Smooth muscle cell (in vitro differentiated cells): Measurements from ENCODE around the gene TAF9. TPM values are rescaled to one million over a fixed set of nuclear protein-coding genes. Genes with fewer than 3 reads are reported as not detected.

ENCODE experiments used
- DNase-seq: peaks from one replicate; lab custom pipeline; 2025; ENCODE audit not compliant: unreplicated experiment; lab: John Stamatoyannopoulos, UW
- H2AFZ ChIP-seq: fragments of 200-600 bp; sonication (generic); 2 replicates; pipeline ENCODE4 v1.6.0; 2016; ENCODE audit warnings: antibody characterized with exemption, low read depth, mild to moderate bottlenecking
- H3F3A ChIP-seq: fragments of 200-600 bp; sonication (generic); 2 replicates; pipeline ENCODE4 v1.6.0; 2017; ENCODE audit warnings: antibody characterized with exemption, low read depth
- H3K27ac ChIP-seq: fragments of 200-600 bp; sonication (generic); 2 replicates; pipeline ENCODE4 v1.5.1; 2016; ENCODE audit warnings: low read depth, mild to moderate bottlenecking
- H3K27me3 ChIP-seq: fragments of 200-600 bp; sonication (generic); 2 replicates; pipeline ENCODE4 v1.6.1; 2016; ENCODE audit warnings: low read depth, mild to moderate bottlenecking
- H3K36me3 ChIP-seq: fragments of 200-600 bp; sonication (generic); 2 replicates; pipeline ENCODE4 v1.5.1; 2016; ENCODE audit warnings: low read depth
- H3K4me1 ChIP-seq: fragments of 200-600 bp; sonication (generic); 2 replicates; pipeline ENCODE4 v1.5.1; 2016; ENCODE audit warnings: low read depth
- H3K4me2 ChIP-seq: fragments of 200-600 bp; sonication (generic); 2 replicates; pipeline ENCODE4 v1.6.0; 2016; ENCODE audit warnings: mild to moderate bottlenecking
- H3K4me3 ChIP-seq: fragments of 200-600 bp; sonication (generic); 2 replicates; pipeline ENCODE4 v1.5.1; 2016; ENCODE audit warnings: mild to moderate bottlenecking
- H3K79me2 ChIP-seq: fragments of 200-600 bp; sonication (generic); 2 replicates; pipeline ENCODE4 v1.6.0; 2016; ENCODE audit warnings: low read depth, mild to moderate bottlenecking
- H3K9ac ChIP-seq: fragments of 200-600 bp; sonication (generic); 2 replicates; pipeline ENCODE4 v1.6.0; 2016; ENCODE audit warnings: low read depth
- H3K9me3 ChIP-seq: fragments of 200-600 bp; sonication (generic); replicated peaks from 2 replicates; pipeline ENCODE4 v1.5.1; 2016; ENCODE audit warnings: low read depth
- H4K20me1 ChIP-seq: fragments of 200-600 bp; sonication (generic); 2 replicates; pipeline ENCODE4 v1.6.0; 2016; ENCODE audit warnings: low read depth
- CTCF ChIP-seq: fragments of 200-600 bp; sonication (generic); IDR thresholded peaks from 2 replicates; pipeline ENCODE4 v1.5.1; 2017; ENCODE audit warnings: borderline replicate concordance, mild to moderate bottlenecking, antibody characterized with exemption; ENCODE audit not compliant: insufficient read depth, poor library complexity, severe bottlenecking
- WGBS: methylation state at CpG from one replicate; pipeline ENCODE4 v1.1.7; 2016; ENCODE audit warnings: low lambda C conversion rate; 5-methylcytosine and 5-hydroxymethylcytosine counted together
- polyA plus RNA-seq: library from polyadenylated mRNA; unstranded; fragments of >200 nt; fragmentation: Nextera tagmentation; extraction: Ambion mirVana; gene quantifications from 2 replicates; pipeline ENCODE4 v1.2.1, GENCODE V29; 2016
- total RNA-seq: library from RNA; depleted of rRNA; stranded (reverse); fragments of >200 nt; gene quantifications from 2 replicates; pipeline ENCODE4 v1.2.3, GENCODE V29; 2014

TAF9 gene
- total and polyA plus RNA-seq, 2 experiments from 2014 or later, result 67.2 to 68.2 TPM

- H2AFZ ChIP-seq, result peak overlapping the region; percentile 96
- H3K4me1 ChIP-seq, result peaks cover 22% of the 10 kb centered on the region
- H3K4me2 ChIP-seq, result peak overlapping the region; percentile 92
- H4K20me1 ChIP-seq, result peaks cover 37% of the 10 kb centered on the region
- peak overlapping the region; percentile 70 for H3K4me3 ChIP-seq
- WGBS, result 3% methylated on average over 36 of the region's 39 CpGs
- H3K9me3 ChIP-seq, result no peaks in the 10 kb centered on the region
- H3K36me3 ChIP-seq, result no peaks in the 10 kb centered on the region
- H3K27ac ChIP-seq, result peak overlapping the region; percentile 99
- no peaks in the 10 kb centered on the region for H3K27me3 ChIP-seq
- peaks cover 81% of the 10 kb centered on the region for H3K79me2 ChIP-seq
- no peaks in the 10 kb centered on the region for H3F3A ChIP-seq
- H3K9ac ChIP-seq, result peak overlapping the region; percentile 99
- TF ChIP-seq CTCF, result no peak
- no peak for DNase-seq
Measured at GRCh38 chr5:69368458-69369339, 621 bp downstream of the TAF9 start.

GRCh38 chr5:69367697-69368279 lies 1.5 kb downstream of the TAF9 start:
- DNase-seq, result no peak
- Histone ChIP-seq H3F3A (no peaks in the 10 kb centered on the region), H3K4me3 (peak overlapping the region; percentile 70), H3K9ac (peak overlapping the region; percentile 99), H3K79me2 (peaks cover 89% of the 10 kb centered on the region), H2AFZ (no peak overlapping the region), H3K36me3 (no peaks in the 10 kb centered on the region), H3K4me2 (peak overlapping the region; percentile 92), H4K20me1 (peaks cover 46% of the 10 kb centered on the region), H3K9me3 (no peaks in the 10 kb centered on the region), H3K27ac (peak overlapping the region; percentile 99), H3K4me1 (peaks cover 22% of the 10 kb centered on the region), H3K27me3 (no peaks in the 10 kb centered on the region)
- no peak for TF ChIP-seq CTCF
- WGBS, result 88% methylated on average over 11 of the region's 11 CpGs

- Histone ChIP-seq H3K9me3 (no peaks in the 10 kb centered on the region), H4K20me1 (peaks cover 67% of the 10 kb centered on the region), H3K27me3 (no peaks in the 10 kb centered on the region), H3K9ac (no peak overlapping the region), H3F3A (no peaks in the 10 kb centered on the region), H3K36me3 (no peaks in the 10 kb centered on the region), H2AFZ (no peak overlapping the region), H3K79me2 (peaks cover 84% of the 10 kb centered on the region), H3K4me3 (no peak overlapping the region), H3K4me2 (no peak overlapping the region), H3K27ac (no peak overlapping the region), H3K4me1 (peaks cover 11% of the 10 kb centered on the region)
- no peak for TF ChIP-seq CTCF
- DNase-seq, result no peak
- WGBS, result 92% methylated on average over 3 of the region's 3 CpGs
Measured at GRCh38 chr5:69364850-69365249, 4.5 kb downstream of the TAF9 start.
